ENCODE results near the gene PLEKHG4.

Gene PLEKHG4

GRCh38 chr16:67304020-67304419, 24.7 kb downstream of the PLEKHG4 start:
- DNase-seq (ENCODE audit: low read depth) = no peak
- no peak overlapping the region for H3K4me3 ChIP-seq (replicated peaks; ENCODE audit: low read depth, low read length)
- no peak for TF ChIP-seq CTCF (IDR thresholded peaks at IDR 0.05; ENCODE audit: low read length, missing control alignments)

GRCh38 chr16:67305216-67306071, 26.1 kb downstream of the PLEKHG4 start:
- no peak for DNase-seq (ENCODE audit: low read depth)
- TF ChIP-seq CTCF (IDR thresholded peaks at IDR 0.05; ENCODE audit: low read length, missing control alignments) = no peak
- H3K4me3 ChIP-seq (replicated peaks; ENCODE audit: low read depth, low read length) = no peak overlapping the region

- no peak for DNase-seq (ENCODE audit: low read depth)
- TF ChIP-seq CTCF (IDR thresholded peaks at IDR 0.05; ENCODE audit: low read length, missing control alignments) = no peak
Measured at GRCh38 chr16:67310561-67310960, 31.2 kb downstream of the PLEKHG4 start.

GRCh38 chr16:67311607-67312488, 32.5 kb downstream of the PLEKHG4 start:
- DNase-seq (ENCODE audit: low read depth) = peak; percentile 99
- no peak overlapping the region for H3K4me3 ChIP-seq (replicated peaks; ENCODE audit: low read depth, low read length)
- no peak for TF ChIP-seq CTCF (IDR thresholded peaks at IDR 0.05; ENCODE audit: low read length, missing control alignments)

More at GRCh38 chr16:67310561-67310960, 31.2 kb downstream of the PLEKHG4 start:
- no peak overlapping the region for H3K4me3 ChIP-seq (replicated peaks; ENCODE audit: low read depth, low read length)

- DNase-seq (ENCODE audit: low read depth) = peak; percentile 24
- H3K4me3 ChIP-seq (replicated peaks; ENCODE audit: low read depth, low read length) = no peak overlapping the region
- TF ChIP-seq CTCF (IDR thresholded peaks at IDR 0.05; ENCODE audit: low read length, missing control alignments) = no peak
Measured at GRCh38 chr16:67312719-67313118, 33.4 kb downstream of the PLEKHG4 start.

GRCh38 chr16:67317853-67318252, 38.5 kb downstream of the PLEKHG4 start:
- H3K4me3 ChIP-seq (replicated peaks; ENCODE audit: low read depth, low read length) = no peak overlapping the region
- TF ChIP-seq CTCF (IDR thresholded peaks at IDR 0.05; ENCODE audit: low read length, missing control alignments) = no peak
- DNase-seq (ENCODE audit: low read depth) = no peak

Measured in fibroblast of pulmonary artery (primary cell).